ENCODE measurements around the gene TMC8. TPM values are rescaled to one million over a fixed set of nuclear protein-coding genes. Genes with fewer than 3 reads are reported as not detected.

The TMC8 gene
- polyA plus RNA-seq, 1 experiment = not detected

- DNase-seq (ENCODE audit: low read depth) = no peak
- no peaks in the 10 kb centered on the region for H3K27me3 ChIP-seq (ENCODE audit: control insufficient read depth, insufficient read depth, low read length)
- H3K36me3 ChIP-seq (ENCODE audit: control insufficient read depth, insufficient read depth, low read length) = peaks cover 5% of the 10 kb centered on the region; the same call in 1 of the 2 replicates
- ChIA-PET CTCF (interaction anchor here (0.9 kb wide), 2 partner anchors 14 to 42 kb away, joined by 3 read pairs; no protein-coding TSS in a partner anchor), POLR2A (no interaction called here)
- no peak overlapping the region for H3K4me3 ChIP-seq (ENCODE audit: low read depth, low read length)
- no peak for TF ChIP-seq CTCF (IDR thresholded peaks at IDR 0.05; ENCODE audit: insufficient read depth, low read depth, low read length)
Measured at GRCh38 chr17:78172249-78173051, 41.9 kb downstream of the TMC8 start.

DNA sequence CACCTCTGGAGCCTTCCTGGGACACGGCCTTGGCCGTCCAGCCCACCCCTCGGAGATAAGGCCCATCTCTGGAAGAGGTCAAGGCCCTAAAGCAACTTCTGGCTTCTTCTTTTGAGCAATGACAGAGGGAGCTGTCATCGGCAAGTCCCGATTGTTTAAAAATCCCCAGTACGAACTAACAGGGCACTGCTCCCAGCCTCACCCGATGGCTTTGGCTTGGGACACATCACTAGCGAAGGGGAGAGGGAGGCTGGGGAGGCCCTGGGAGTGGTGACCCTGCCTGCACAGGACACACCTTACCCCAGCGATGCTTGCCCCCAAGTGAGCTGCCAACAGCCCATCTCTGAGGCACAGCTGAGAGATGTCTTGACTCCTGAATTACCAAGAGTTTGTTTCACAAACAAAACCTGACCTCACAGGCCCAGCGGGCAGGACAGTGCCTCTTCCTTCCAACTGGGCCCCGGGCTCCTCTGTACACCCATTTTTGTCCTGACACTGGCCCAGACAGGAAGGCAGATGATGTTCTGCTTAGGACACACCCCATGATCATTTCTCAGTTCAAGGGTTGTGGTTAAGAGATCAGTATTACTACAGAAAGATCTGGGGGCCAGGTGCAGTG lies 42.6 kb downstream of the TMC8 start:
- peaks cover 5% of the 10 kb centered on the region; the same call in 1 of the 2 replicates for H3K36me3 ChIP-seq (ENCODE audit: control insufficient read depth, insufficient read depth, low read length)
- no peak overlapping the region for H3K4me3 ChIP-seq (ENCODE audit: low read depth, low read length)
- TF ChIP-seq CTCF (IDR thresholded peaks at IDR 0.05; ENCODE audit: insufficient read depth, low read depth, low read length) = no peak
- DNase-seq (ENCODE audit: low read depth) = no peak
- H3K27me3 ChIP-seq (ENCODE audit: control insufficient read depth, insufficient read depth, low read length) = no peaks in the 10 kb centered on the region
- CTCF ChIA-PET = no interaction called here
- POLR2A ChIA-PET = no interaction called here

DNA sequence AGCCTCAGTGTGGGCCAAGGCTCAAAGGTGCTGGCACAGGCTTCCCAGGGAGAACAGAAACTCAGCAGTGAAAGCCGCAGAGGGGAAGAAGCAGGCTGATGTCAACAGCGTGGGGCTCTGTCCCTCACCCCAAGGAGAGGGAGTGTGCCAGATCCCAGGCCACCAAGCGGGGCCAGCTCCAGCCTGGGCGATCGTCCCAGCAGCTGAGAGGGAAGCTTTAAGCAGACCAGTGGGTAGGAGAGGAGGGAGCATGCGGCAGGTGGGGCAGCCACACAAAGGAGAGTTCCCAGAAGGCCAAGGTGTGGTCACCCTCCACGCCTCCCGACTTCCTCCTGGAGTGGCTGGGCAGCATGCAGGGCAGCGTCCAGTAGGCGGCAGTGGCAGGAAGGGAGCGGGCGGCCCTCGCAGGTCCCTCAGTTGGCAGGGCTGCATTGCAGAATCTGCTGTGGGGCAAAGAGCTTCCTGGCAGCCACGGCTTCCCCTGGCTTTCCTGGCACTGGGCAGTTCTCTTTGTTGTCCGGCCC lies 43.8 kb downstream of the TMC8 start:
- no peaks in the 10 kb centered on the region for H3K27me3 ChIP-seq (ENCODE audit: control insufficient read depth, insufficient read depth, low read length)
- no peak for TF ChIP-seq CTCF (IDR thresholded peaks at IDR 0.05; ENCODE audit: insufficient read depth, low read depth, low read length)
- CTCF ChIA-PET = interaction anchor here (4.2 to 4.4 kb wide), 2 partner anchors 11 to 62 kb away, joined by 35 to 38 read pairs; partner anchors contain the start of gene TK1
- peaks cover 5% of the 10 kb centered on the region; the same call in 1 of the 2 replicates for H3K36me3 ChIP-seq (ENCODE audit: control insufficient read depth, insufficient read depth, low read length)
- POLR2A ChIA-PET = no interaction called here
- H3K4me3 ChIP-seq (ENCODE audit: low read depth, low read length) = no peak overlapping the region
- DNase-seq (ENCODE audit: low read depth) = no peak

DNA sequence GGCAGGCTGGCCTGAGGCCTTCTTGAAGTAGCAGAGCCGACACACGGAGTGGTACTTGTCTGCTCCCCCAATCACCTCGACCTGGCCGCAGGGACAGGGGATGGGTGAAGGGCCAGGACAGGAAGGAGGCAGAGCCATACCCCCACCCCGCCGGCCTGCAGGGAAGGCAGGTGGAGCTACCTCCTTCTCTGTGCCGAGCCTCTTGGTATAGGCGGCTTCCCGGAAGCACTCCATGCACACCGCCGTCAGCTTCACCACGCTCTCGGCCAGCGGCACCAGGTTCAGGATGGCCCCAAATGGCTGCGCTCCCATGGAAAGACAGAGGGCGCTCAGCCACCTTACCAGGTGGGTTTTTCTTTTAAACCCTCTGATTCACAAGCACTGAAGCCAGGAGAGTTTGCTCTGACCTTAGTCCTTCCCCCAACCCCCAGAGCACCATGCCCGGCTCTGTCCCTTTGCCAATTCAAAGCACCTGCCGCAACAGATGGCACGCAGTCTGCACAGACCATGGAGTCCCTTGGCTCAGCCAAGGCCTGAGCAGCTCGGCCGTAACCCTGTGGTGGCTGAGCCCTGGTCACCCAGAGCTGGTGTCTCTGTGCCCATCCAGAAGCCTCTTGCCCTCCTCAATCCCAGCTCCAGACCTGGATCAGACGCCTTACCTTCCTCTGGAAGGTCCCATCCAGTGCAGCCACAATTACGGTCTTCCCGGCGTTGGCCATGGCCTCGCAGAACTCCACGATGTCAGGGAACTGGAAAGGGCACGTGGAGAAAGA lies 44.5 kb downstream of the TMC8 start:
- peaks cover 5% of the 10 kb centered on the region; the same call in 1 of the 2 replicates for H3K36me3 ChIP-seq (ENCODE audit: control insufficient read depth, insufficient read depth, low read length)
- POLR2A ChIA-PET = no interaction called here
- DNase-seq (ENCODE audit: low read depth) = no peak
- H3K27me3 ChIP-seq (ENCODE audit: control insufficient read depth, insufficient read depth, low read length) = no peaks in the 10 kb centered on the region
- TF ChIP-seq CTCF (IDR thresholded peaks at IDR 0.05; ENCODE audit: insufficient read depth, low read depth, low read length) = no peak
- no peak overlapping the region for H3K4me3 ChIP-seq (ENCODE audit: low read depth, low read length)
- CTCF ChIA-PET = interaction anchor here (1.0 to 4.4 kb wide), 4 partner anchors 10 to 79 kb away, joined by 4 to 38 read pairs (median 20); partner anchors contain the start of gene TK1

Data from BJ (cell line).